Mesangial cell (primary cell): ENCODE data around the gene IFNG-AS1. TPM values are rescaled to one million over a fixed set of nuclear protein-coding genes. Genes with fewer than 3 reads are reported as not detected.

Experiments used
- total RNA-seq: library from RNA; depleted of rRNA; stranded (reverse); fragments of >200 nt; gene quantifications from 2 replicates; pipeline ENCODE4 v1.2.3, GENCODE V29; 2015

Gene IFNG-AS1
- not detected in 2 replicates for total RNA-seq

DNA sequence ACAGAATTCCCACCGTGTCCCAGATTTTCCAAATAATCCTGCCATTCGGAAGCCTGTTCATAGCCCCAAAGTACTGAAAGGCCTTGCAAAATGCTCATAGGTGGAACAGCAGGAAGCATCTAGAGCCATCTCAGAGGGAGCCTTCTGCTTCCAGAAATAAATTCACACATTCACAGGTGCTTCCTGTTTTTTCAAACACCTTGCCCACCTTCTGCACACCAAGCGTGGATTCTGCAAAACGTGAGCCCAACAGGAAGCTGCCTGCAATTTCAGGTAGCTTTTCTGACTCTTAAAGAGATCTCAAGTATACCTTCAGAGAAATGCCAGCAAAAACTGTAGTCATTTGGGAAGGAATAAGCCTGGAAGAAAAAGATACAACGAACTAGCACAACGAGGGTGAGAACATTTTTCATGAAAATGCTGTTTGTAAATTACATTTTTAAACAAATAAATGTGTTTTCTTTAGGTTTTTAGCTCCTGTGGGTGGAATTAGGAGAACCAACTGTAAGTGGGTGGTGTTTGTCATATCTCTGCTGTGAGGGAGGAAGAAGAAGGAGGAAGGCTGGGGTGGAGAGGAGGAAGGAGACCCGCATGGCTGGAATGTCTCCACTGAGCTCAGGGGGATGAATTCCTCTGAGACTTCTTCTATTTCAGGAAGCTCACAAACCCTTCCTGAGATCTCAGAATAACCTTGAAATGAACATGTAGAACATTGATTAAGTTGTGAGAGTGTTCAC is at the start of gene IFNG-AS1:
IFNG-AS1 (plus strand) TSS at position 264 of the 737 bp plus-strand sequence.

Other genes starting within 250 kb of the IFNG-AS1 start
- gene IFNG, start 170.3 kb downstream of the IFNG-AS1 start, total RNA-seq, result not detected in 2 replicates
- gene IL26, start 236.4 kb downstream of the IFNG-AS1 start, total RNA-seq, result not detected in 2 replicates